Right lobe of liver (tissue), 6 donors: ENCODE measurements around the gene LONP1. TPM values are rescaled to one million over a fixed set of nuclear protein-coding genes. Genes with fewer than 3 reads are reported as not detected.
"Not testable (repeated sequence)": the region's sequence is repeated elsewhere in the genome, so short reads cannot be mapped to it uniquely, and the experiment has no call there.

ENCODE experiments used
- ATAC-seq, 4 donors: fragments of 200-7000 bp; cut with Tn5 transposase; one replicate each; pipeline ENCODE4 v1.9.1; 2020; ENCODE audit warnings: mild to moderate bottlenecking in 4 of 4, moderate library complexity in 4 of 4
- DNase-seq, 3 donors: peaks; one replicate each; pipeline ENCODE4 v3.0.0-alpha.2; 2020
- H3K27ac ChIP-seq, 3 donors: fragments of 200-600 bp; one replicate each; pipeline ENCODE4 v1.8.0; 2022
- H3K27me3 ChIP-seq, 2 donors: fragments of 200-600 bp; one replicate each; pipeline ENCODE4 v1.8.0; 2022
- H3K36me3 ChIP-seq, 4 donors: fragments of 200-600 bp; sonication (generic) in 1 of 4; one replicate each; pipeline versions ENCODE4 v1.5.1 to v1.8.0; 2017 to 2022; ENCODE audit warnings: control low read depth in 1 of 4
- H3K4me1 ChIP-seq, 4 donors: fragments of 200-600 bp; sonication (generic) in 1 of 4; one replicate each; pipeline versions ENCODE4 v1.5.1 to v1.8.0; 2017 to 2022; ENCODE audit warnings: control low read depth in 1 of 4
- H3K4me3 ChIP-seq, 3 donors: fragments of 200-600 bp; one replicate each; pipeline ENCODE4 v1.8.0; 2022
- H3K9me3 ChIP-seq, 4 donors: fragments of 200-600 bp; sonication (generic) in 1 of 4; one replicate each; pipeline versions ENCODE4 v1.5.1 to v1.8.0; 2017 to 2022; ENCODE audit warnings: control low read depth in 1 of 4
- POLR2A ChIP-seq: fragments of 450-650 bp; IDR thresholded peaks from one replicate; pipeline ENCODE4 v1.6.1; 2017; ENCODE audit warnings: antibody characterized with exemption, mild to moderate bottlenecking
- WGBS: methylation state at CpG from one replicate; pipeline ENCODE4 v1.1.6; 2018; ENCODE audit warnings: low coverage, low lambda C conversion rate; ENCODE audit not compliant: insufficient coverage; ENCODE audit errors: missing lambda C conversion rate; 5-methylcytosine and 5-hydroxymethylcytosine counted together
- intact Hi-C, 2 donors: fragments of 100-400 bp; cut with DNase I; formaldehyde crosslinking; loops; one replicate each; pipeline versions ENCODE4 v1.11.2 to v1.14.1; 2022
- total RNA-seq, 6 experiments: library from RNA; depleted of rRNA in 2 of 6; stranded (reverse); fragments of >200 nt in 2 of 6; fragmentation: NEBNext Ultra II Directional in 3 of 6; extraction: Animal tissue kit (Norgen Biotek cat#: 25700) in 3 of 6; gene quantifications; one replicate each; pipeline versions ENCODE4 v1.1.0 to v1.2.4, GENCODE V29; 2016 to 2023
- TF ChIP-seq, protein P1 (sequence below), 4 donors: fragments of 200-600 bp in 3 of 4; fragments of 450-650 bp in 1 of 4; IDR thresholded peaks; one replicate each; pipeline versions ENCODE4 v1.5.1 to v1.8.0; 2016 to 2022; ENCODE audit warnings: antibody characterized with exemption in 4 of 4, mild to moderate bottlenecking in 2 of 4
- donor health status: DM: no; HTN: yes; CAD: no.
- donor health status: DM: no; HTN: no; CAD: no.
- donor health status: DM: no; HTN: no; CAD: no.
- donor health status: DM: no; HTN: yes; CAD: no.
- donor health status: DM: no; HTN: yes; CAD: no.

The LONP1 gene
- total RNA-seq, 6 experiments from 2014 or later, result 54.5 to 123 (median 66.8) TPM

DNA sequence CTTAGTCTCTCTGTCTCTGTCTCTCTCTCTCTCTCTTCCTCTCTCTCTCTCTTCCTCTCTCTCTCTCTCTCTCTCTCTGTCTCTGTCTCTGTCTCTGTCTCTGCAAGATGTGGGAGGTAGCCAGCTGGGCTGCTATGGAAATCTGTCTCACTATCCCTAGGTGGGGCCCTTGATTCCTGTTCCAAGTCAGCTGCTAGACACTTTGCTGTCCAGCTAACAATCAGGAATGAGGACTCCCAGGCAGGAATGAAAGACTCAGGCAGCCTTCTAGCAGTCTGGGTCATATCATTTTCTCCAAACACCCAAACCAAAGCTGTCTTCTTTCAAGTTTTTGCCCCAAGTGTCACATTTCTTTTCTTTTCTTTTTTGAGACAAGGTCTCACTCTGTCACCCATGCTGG, 23.7 kb upstream of the LONP1 start:
- Histone ChIP-seq H3K27me3 (no peaks in the 10 kb centered on the region), H3K9me3 (no peaks in the 10 kb centered on the region), H3K4me3 (no peak overlapping the region), H3K4me1 (no peaks in the 10 kb centered on the region), H3K27ac (no peak overlapping the region), H3K36me3 (no peaks in the 10 kb centered on the region)
- no peak for ATAC-seq
- no peak for TF ChIP-seq POLR2A
- TF ChIP-seq, protein P1, sequence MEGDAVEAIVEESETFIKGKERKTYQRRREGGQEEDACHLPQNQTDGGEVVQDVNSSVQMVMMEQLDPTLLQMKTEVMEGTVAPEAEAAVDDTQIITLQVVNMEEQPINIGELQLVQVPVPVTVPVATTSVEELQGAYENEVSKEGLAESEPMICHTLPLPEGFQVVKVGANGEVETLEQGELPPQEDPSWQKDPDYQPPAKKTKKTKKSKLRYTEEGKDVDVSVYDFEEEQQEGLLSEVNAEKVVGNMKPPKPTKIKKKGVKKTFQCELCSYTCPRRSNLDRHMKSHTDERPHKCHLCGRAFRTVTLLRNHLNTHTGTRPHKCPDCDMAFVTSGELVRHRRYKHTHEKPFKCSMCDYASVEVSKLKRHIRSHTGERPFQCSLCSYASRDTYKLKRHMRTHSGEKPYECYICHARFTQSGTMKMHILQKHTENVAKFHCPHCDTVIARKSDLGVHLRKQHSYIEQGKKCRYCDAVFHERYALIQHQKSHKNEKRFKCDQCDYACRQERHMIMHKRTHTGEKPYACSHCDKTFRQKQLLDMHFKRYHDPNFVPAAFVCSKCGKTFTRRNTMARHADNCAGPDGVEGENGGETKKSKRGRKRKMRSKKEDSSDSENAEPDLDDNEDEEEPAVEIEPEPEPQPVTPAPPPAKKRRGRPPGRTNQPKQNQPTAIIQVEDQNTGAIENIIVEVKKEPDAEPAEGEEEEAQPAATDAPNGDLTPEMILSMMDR (IDR thresholded peaks at IDR 0.05), result no peak
- intact Hi-C loops, result no loop called here
- no peak for DNase-seq

DNA sequence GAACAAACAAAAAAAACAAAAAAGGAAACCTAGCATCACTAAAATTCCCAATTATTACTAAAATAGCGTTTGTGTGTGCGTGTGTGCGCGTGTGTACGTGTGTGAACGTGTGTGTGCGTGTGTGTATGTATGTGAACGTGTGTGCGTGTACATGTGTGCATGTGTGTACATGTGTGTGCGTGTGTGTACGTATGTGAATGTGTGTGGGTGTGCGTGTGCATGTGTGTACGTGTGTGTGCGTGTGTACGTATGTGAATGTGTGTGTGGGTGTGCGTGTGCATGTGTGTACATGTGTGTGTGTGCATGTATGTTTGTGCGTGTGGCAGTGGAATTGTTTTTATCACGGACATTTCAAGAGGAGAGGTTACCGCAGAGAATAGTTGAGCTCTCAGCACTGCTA, 22.1 kb upstream of the LONP1 start:
- Histone ChIP-seq H3K9me3 (no peaks in the 10 kb centered on the region), H3K36me3 (no peaks in the 10 kb centered on the region), H3K27me3 (no peaks in the 10 kb centered on the region), H3K4me1 (no peaks in the 10 kb centered on the region), H3K27ac (no peak overlapping the region), H3K4me3 (no peak overlapping the region)
- 72% methylated on average over 19 of the region's 19 CpGs for WGBS
- no peak for DNase-seq
- no peak for ATAC-seq
- TF ChIP-seq POLR2A, result no peak
- TF ChIP-seq, protein P1 (IDR thresholded peaks at IDR 0.05), result no peak
- intact Hi-C loops, result no loop called here

DNA sequence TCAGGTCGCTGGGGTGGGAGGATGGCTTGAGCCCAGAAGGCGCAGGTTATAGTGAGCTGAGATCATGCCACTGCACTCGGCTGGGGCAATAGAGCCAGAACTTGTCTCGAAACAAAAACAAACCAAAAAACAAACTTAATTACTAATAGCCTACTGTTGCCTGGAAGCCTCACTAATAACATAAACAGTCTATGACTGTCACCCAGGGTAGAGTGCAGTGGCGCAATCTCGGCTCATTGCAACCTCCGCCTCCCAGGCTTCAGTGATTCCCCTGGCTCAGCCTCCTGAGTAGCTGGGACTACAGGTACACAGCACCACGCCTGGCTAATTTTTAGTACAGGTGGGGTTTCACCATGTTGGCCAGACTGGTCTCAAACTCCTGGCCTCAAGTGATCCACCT, 18.5 kb upstream of the LONP1 start:
- WGBS, result 62% methylated on average over 6 of the region's 8 CpGs
- Histone ChIP-seq H3K36me3 (no peaks in the 10 kb centered on the region), H3K27ac (no peak overlapping the region), H3K9me3 (no peaks in the 10 kb centered on the region), H3K27me3 (no peaks in the 10 kb centered on the region), H3K4me3 (no peak overlapping the region), H3K4me1 (no peaks in the 10 kb centered on the region)
- ATAC-seq (peak in 1 of 4 donors; percentile 39), DNase-seq (peak in 1 of 3 donors; percentile 28)
- TF ChIP-seq, protein P1 (IDR thresholded peaks at IDR 0.05), result no peak
- TF ChIP-seq POLR2A, result no peak
- intact Hi-C loops, result no loop called here

DNA sequence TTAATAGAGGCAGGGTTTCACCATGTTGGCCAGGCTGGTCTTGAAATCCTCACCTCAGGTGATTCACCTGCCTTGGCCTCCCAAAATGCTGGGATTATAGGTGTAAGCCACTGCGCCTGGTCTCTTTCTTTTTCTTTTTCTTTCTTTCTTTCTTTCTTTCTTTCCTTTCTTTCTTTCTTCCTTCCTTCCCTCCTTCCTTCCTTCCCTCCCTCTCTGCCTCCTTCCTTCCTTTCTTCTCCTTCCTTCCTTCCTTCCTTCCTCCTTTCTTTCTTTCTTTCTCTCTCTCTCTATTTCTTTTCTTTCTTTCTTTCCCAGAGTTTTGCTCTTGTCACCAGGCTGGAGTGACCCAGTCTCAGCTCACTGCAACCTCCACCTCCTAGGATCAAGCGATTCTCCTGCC, 13.2 kb upstream of the LONP1 start:
- H3K27me3 ChIP-seq, H3K36me3 ChIP-seq, DNase-seq, H3K27ac ChIP-seq, ATAC-seq, H3K9me3 ChIP-seq, intact Hi-C loops, H3K4me3 ChIP-seq, H3K4me1 ChIP-seq: not testable (repeated sequence)
- WGBS, result 69% methylated on average over 2 of the region's 2 CpGs

DNA sequence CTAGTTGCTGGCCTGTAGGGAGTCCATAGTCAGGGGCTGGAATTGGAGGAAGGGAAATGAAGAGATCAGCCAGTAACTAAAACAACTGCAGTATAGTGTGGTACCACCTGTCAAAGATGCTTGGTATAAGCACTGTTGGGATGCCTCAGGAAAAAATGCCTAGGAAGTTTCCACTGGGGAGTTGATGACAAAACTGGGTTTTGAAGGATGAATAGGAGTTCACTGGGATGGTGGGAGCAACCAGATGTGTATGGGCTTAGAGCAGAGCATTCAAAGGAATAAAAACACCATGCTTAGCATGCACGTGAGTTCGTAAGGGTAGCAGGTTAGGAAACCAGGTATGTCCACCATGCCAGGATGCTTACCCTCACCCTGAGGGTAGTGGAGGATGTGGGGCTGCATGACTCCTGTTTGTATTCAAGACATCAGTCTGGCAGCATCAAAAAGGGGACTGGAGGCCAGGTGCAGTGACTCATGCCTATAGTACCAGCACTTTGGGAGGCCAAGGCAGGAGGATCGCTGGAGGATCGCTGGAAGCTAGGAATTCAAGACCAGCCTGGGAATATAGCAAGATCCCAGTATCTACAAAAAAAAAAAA, 7.6 kb upstream of the LONP1 start:
- no peak overlapping the region for H3K27ac ChIP-seq
- TF ChIP-seq, protein P1 (IDR thresholded peaks at IDR 0.05), result no peak
- TF ChIP-seq POLR2A, result no peak
- no peaks in the 10 kb centered on the region for H3K27me3 ChIP-seq
- H3K36me3 ChIP-seq, result no peaks in the 10 kb centered on the region
- no peaks in the 10 kb centered on the region for H3K9me3 ChIP-seq
- H3K4me1 ChIP-seq, result no peaks in the 10 kb centered on the region
- no peak for ATAC-seq
- WGBS, result 88% methylated on average over 4 of the region's 4 CpGs
- intact Hi-C loops, result no loop called here
- no peak for DNase-seq
- no peak overlapping the region for H3K4me3 ChIP-seq
